ENCODE results near the gene PERP. TPM values are rescaled to one million over a fixed set of nuclear protein-coding genes. Genes with fewer than 3 reads are reported as not detected.

The PERP gene
- 36.7 and 47.4 TPM in 2 replicates for total RNA-seq

GRCh38 chr6:138107078-138107751 is at the start of gene PERP:
PERP (minus strand) TSS chr6:138107419; CDS start chr6:138107340, 79 bp downstream.

Other genes with a start within 250 kb of the PERP start
- gene TNFAIP3, start 240.2 kb downstream of the PERP start, total RNA-seq = 3.9 and 4.5 TPM in 2 replicates
- 10.6 and 16.2 TPM in 2 replicates for gene ARFGEF3, start 54.5 kb upstream of the PERP start, total RNA-seq
- gene PBOV1, start 111.1 kb upstream of the PERP start, total RNA-seq = not detected in 2 replicates

Data from thoracic aorta endothelial cell (primary cell).